Mononuclear cell (primary cell): ENCODE results near the gene CMTM5. TPM values are rescaled to one million over a fixed set of nuclear protein-coding genes. Genes with fewer than 3 reads are reported as not detected.
"Not testable (repeated sequence)": the region's sequence is repeated elsewhere in the genome, so short reads cannot be mapped to it uniquely, and the experiment has no call there.

Experiments
- H3K27me3 ChIP-seq: 2 replicates; pipeline ENCODE4 v1.6.0; 2011; ENCODE audit warnings: low read length, control low read depth; ENCODE audit not compliant: insufficient read depth
- H3K4me1 ChIP-seq: 2 replicates; pipeline ENCODE4 v1.5.1; 2011; ENCODE audit warnings: mild to moderate bottlenecking, low read length, control low read depth; ENCODE audit not compliant: insufficient read depth
- H3K4me3 ChIP-seq: 2 replicates; pipeline ENCODE4 v1.5.1; 2011; ENCODE audit warnings: mild to moderate bottlenecking, low read length, moderate library complexity
- H3K9me3 ChIP-seq: 2 replicates; pipeline ENCODE4 v1.5.1; 2011; ENCODE audit warnings: low read depth, mild to moderate bottlenecking, control low read depth, low read length
- total RNA-seq: library from RNA; depleted of rRNA; stranded (reverse); fragments of >200 nt; gene quantifications from one replicate; pipeline ENCODE4 v1.2.3, GENCODE V29; 2012

CMTM5 gene
- total RNA-seq, 1 donor, result 22.0 TPM

GRCh38 chr14:23406725-23407355 is 30.0 kb downstream of the CMTM5 start:
- no peaks in the 10 kb centered on the region for H3K9me3 ChIP-seq
- no peaks in the 10 kb centered on the region for H3K27me3 ChIP-seq
- no peak overlapping the region for H3K4me3 ChIP-seq
- no peaks in the 10 kb centered on the region for H3K4me1 ChIP-seq

- Histone ChIP-seq H3K9me3 (no peaks in the 10 kb centered on the region), H3K4me1 (no peaks in the 10 kb centered on the region), H3K27me3 (no peaks in the 10 kb centered on the region), H3K4me3 (no peak within 1 kb of the TSS)
Observed at GRCh38 chr14:23407516-23408306, 30.9 kb downstream of the CMTM5 start, which contains the start of gene MYH6. Gene MYH6 (minus strand): TSS chr14:23408273. CDS start chr14:23407223, 1,050 bp downstream.

GRCh38 chr14:23408307-23408630 is 31.4 kb downstream of the CMTM5 start:
- Histone ChIP-seq H3K4me1 (no peaks in the 10 kb centered on the region), H3K4me3 (no peak overlapping the region), H3K9me3 (no peaks in the 10 kb centered on the region), H3K27me3 (no peaks in the 10 kb centered on the region)

- H3K4me1 ChIP-seq, result no peaks in the 10 kb centered on the region
- H3K4me3 ChIP-seq, result no peak overlapping the region
- no peaks in the 10 kb centered on the region for H3K27me3 ChIP-seq
- no peaks in the 10 kb centered on the region for H3K9me3 ChIP-seq
Observed at GRCh38 chr14:23409475-23409874, 32.6 kb downstream of the CMTM5 start.

GRCh38 chr14:23409966-23410635 is 33.3 kb downstream of the CMTM5 start:
- Histone ChIP-seq H3K4me1 (no peaks in the 10 kb centered on the region), H3K27me3 (no peaks in the 10 kb centered on the region), H3K4me3 (no peak overlapping the region), H3K9me3 (no peaks in the 10 kb centered on the region)

- no peaks in the 10 kb centered on the region for H3K4me1 ChIP-seq
- no peaks in the 10 kb centered on the region for H3K9me3 ChIP-seq
- no peaks in the 10 kb centered on the region for H3K27me3 ChIP-seq
- H3K4me3 ChIP-seq, result no peak overlapping the region
Observed at GRCh38 chr14:23411563-23412525, 35.0 kb downstream of the CMTM5 start.

- no peak overlapping the region for H3K4me3 ChIP-seq
- H3K4me1 ChIP-seq, result no peaks in the 10 kb centered on the region
- no peaks in the 10 kb centered on the region for H3K9me3 ChIP-seq
- no peaks in the 10 kb centered on the region for H3K27me3 ChIP-seq
Observed at GRCh38 chr14:23413681-23414080, 36.8 kb downstream of the CMTM5 start.

GRCh38 chr14:23414254-23414653 is 37.4 kb downstream of the CMTM5 start:
- Histone ChIP-seq H3K4me3 (no peak overlapping the region), H3K27me3 (no peaks in the 10 kb centered on the region), H3K9me3 (no peaks in the 10 kb centered on the region), H3K4me1 (no peaks in the 10 kb centered on the region)

GRCh38 chr14:23414906-23415820 is 38.3 kb downstream of the CMTM5 start:
- no peaks in the 10 kb centered on the region for H3K9me3 ChIP-seq
- H3K4me3 ChIP-seq, result no peak overlapping the region
- no peaks in the 10 kb centered on the region for H3K27me3 ChIP-seq
- H3K4me1 ChIP-seq, result no peaks in the 10 kb centered on the region

GRCh38 chr14:23415821-23416778 is 39.3 kb downstream of the CMTM5 start:
- no peaks in the 10 kb centered on the region for H3K9me3 ChIP-seq
- H3K4me1 ChIP-seq, result no peaks in the 10 kb centered on the region
- no peak overlapping the region for H3K4me3 ChIP-seq
- H3K27me3 ChIP-seq, result no peaks in the 10 kb centered on the region

GRCh38 chr14:23416801-23417200 is 40.0 kb downstream of the CMTM5 start:
- Histone ChIP-seq H3K27me3 (no peaks in the 10 kb centered on the region), H3K4me3 (no peak overlapping the region), H3K4me1 (no peaks in the 10 kb centered on the region), H3K9me3 (no peaks in the 10 kb centered on the region)

- H3K27me3 ChIP-seq, H3K4me1 ChIP-seq, H3K9me3 ChIP-seq, H3K4me3 ChIP-seq: not testable (repeated sequence)
Observed at GRCh38 chr14:23417269-23417668, 40.4 kb downstream of the CMTM5 start.

GRCh38 chr14:23418021-23418420 is 41.2 kb downstream of the CMTM5 start:
- H3K9me3 ChIP-seq, result no peaks in the 10 kb centered on the region
- no peaks in the 10 kb centered on the region for H3K27me3 ChIP-seq
- no peak overlapping the region for H3K4me3 ChIP-seq
- H3K4me1 ChIP-seq, result no peaks in the 10 kb centered on the region
